CD4-positive, CD25-positive, alpha-beta regulatory T cell (primary cell): ENCODE measurements around the gene DGCR6L. TPM values are rescaled to one million over a fixed set of nuclear protein-coding genes. Genes with fewer than 3 reads are reported as not detected.

Experiments used
- ATAC-seq, 2 donors: fragments of 150-1000 bp; cut with Tn5 transposase; one replicate each; pipeline ENCODE4 v1.10.0; 2021; ENCODE audit warnings: low read depth in 2 of 2, moderate number of reproducible peaks in 2 of 2, moderate library complexity in 1 of 2
- DNase-seq, 3 donors: peaks; one replicate each; pipeline versions ENCODE4 v3.0.0 to v3.0.0-alpha.2; 2012 to 2022; ENCODE audit warnings: mixed read lengths in 1 of 3
- H3K27ac ChIP-seq: one replicate; pipeline ENCODE4 v1.7.0; 2013; ENCODE audit warnings: mild to moderate bottlenecking, low read length; ENCODE audit not compliant: insufficient read depth, poor library complexity, severe bottlenecking
- H3K27me3 ChIP-seq: one replicate; pipeline ENCODE4 v1.7.0; 2013; ENCODE audit warnings: low read length; ENCODE audit not compliant: control insufficient read depth, insufficient read depth
- H3K36me3 ChIP-seq: one replicate; pipeline ENCODE4 v1.7.0; 2013; ENCODE audit warnings: mild to moderate bottlenecking, low read length, moderate library complexity; ENCODE audit not compliant: control insufficient read depth, insufficient read depth
- H3K4me1 ChIP-seq: 2 replicates; pipeline ENCODE4 v1.7.0; 2013; ENCODE audit warnings: mild to moderate bottlenecking, low read length; ENCODE audit not compliant: insufficient read depth, control insufficient read depth, poor library complexity, severe bottlenecking
- H3K4me3 ChIP-seq: one replicate; pipeline ENCODE4 v1.7.0; 2013; ENCODE audit warnings: low read depth, mild to moderate bottlenecking, low read length, moderate library complexity
- H3K9me3 ChIP-seq, 2 experiments: 1 replicate in 1 of 2; 2 replicates in 1 of 2; pipeline ENCODE4 v1.7.0; 2013; ENCODE audit warnings: low read length in 2 of 2, mild to moderate bottlenecking in 1 of 2, moderate library complexity in 1 of 2; ENCODE audit not compliant: control insufficient read depth in 2 of 2
- H3K27ac Mint-ChIP-seq, 3 donors: one replicate each; pipeline ENCODE4 v1.8.0; 2020 to 2022; ENCODE audit warnings: mild to moderate bottlenecking in 3 of 3, mixed read lengths in 3 of 3, moderate library complexity in 2 of 3
- H3K27me3 Mint-ChIP-seq: one replicate; pipeline ENCODE4 v1.8.0; 2022; ENCODE audit warnings: mild to moderate bottlenecking, mixed read lengths
- H3K36me3 Mint-ChIP-seq: one replicate; pipeline ENCODE4 v1.8.0; 2020; ENCODE audit warnings: mixed read lengths
- H3K4me1 Mint-ChIP-seq, 4 donors: one replicate each; pipeline ENCODE4 v1.8.0; 2020 to 2022; ENCODE audit warnings: mixed read lengths in 4 of 4, mild to moderate bottlenecking in 1 of 4
- H3K4me3 Mint-ChIP-seq, 4 donors: one replicate each; pipeline ENCODE4 v1.8.0; 2020 to 2022; ENCODE audit warnings: mild to moderate bottlenecking in 4 of 4, mixed read lengths in 4 of 4, moderate library complexity in 3 of 4
- H3K9me3 Mint-ChIP-seq, 7 donors: one replicate each; pipeline ENCODE4 v1.8.0; 2020 to 2022; ENCODE audit warnings: mixed read lengths in 7 of 7, mild to moderate bottlenecking in 3 of 7, moderate library complexity in 2 of 7
- polyA plus RNA-seq, 4 donors: library from polyadenylated mRNA; unstranded; fragments of 300-500 nt; fragmentation: Illumina TruSeq; gene quantifications; one replicate each; pipeline ENCODE4 v1.2.3, GENCODE V29; 2021
- total RNA-seq: library from RNA; stranded (reverse); gene quantifications from one replicate; pipeline ENCODE4 v1.2.3, GENCODE V29; 2022

Gene DGCR6L
- total and polyA plus RNA-seq, 5 donors from 2014 or later, result 28.7 to 123 (median 111) TPM

DNA sequence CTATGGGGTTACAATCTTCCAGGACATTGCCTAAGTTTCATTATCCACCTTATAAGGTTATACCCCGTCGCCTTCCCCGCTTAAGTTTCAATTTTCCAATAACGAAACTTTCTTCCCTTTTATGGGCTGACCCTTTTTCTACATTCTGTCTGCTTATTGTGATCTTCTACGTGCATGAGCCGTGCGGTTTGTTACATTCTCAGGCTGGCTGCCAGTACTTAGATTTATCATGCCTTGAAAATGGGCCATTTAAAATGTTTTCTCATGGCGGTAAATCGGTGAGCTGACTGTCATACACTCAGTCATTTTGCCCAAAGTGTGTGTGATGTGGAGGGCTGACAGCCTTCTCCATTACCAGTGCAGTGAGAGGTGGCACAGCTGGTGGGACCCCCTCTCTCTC, 23.3 kb downstream of the DGCR6L start:
- peaks cover 14% of the 10 kb centered on the region for H3K4me1 ChIP-seq
- no peak overlapping the region for H3K27ac ChIP-seq
- Mint-ChIP-seq H3K9me3 (peaks cover 0 to 2% (median 0%) of the 10 kb centered on the region in 7 donors), H3K27me3 (peaks cover 19% of the 10 kb centered on the region), H3K27ac (no peak overlapping the region), H3K4me1 (peaks cover 0 to 11% (median 5%) of the 10 kb centered on the region in 4 donors), H3K36me3 (no peaks in the 10 kb centered on the region), H3K4me3 (peak overlapping the region in 2 of 4 donors; percentile 28 to 85)
- no peak overlapping the region for H3K4me3 ChIP-seq
- H3K9me3 ChIP-seq, result no peaks in the 10 kb centered on the region
- ATAC-seq, result no peak
- no peaks in the 10 kb centered on the region for H3K27me3 ChIP-seq
- DNase-seq, result no peak
- H3K36me3 ChIP-seq, result no peaks in the 10 kb centered on the region

DNA sequence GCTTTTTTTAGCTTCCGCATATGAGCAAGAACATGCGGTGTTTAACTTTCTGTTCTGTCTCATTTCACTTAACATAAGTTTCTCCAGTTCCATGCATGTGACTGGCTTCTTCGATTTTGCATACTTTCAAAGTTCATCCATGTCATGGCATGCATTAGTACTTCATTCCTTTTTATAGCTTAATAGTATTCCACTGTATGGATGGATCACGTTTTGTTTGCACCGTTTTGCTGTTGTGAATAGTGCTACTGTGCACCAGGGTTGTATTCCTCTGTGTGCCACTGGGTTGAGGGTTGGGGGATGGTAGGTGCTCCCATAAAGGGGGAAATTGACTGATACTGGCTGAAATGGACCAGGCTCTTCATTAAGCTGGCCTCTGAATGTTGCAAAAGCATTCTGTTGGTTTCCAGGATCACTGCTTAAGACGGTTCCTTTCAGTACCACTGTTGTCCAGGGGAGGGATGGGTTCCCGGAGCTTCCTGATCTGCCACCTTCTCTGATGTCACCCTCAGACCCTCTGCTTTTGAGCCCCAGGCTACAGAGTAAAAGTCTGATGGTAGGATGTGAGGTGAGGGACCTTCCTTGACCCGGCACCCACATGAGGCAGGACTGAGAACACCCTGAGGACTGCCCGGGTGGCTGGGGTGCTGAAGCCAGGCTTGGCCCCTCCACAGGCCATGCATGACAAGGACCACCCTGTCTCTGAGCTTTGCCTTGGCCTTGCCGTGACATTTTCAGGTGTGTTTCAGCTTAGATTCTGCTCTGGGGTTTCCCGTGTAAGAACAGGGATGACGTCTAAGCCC, 24.4 kb downstream of the DGCR6L start:
- DNase-seq (no peak), ATAC-seq (no peak)
- Histone ChIP-seq H3K9me3 (no peaks in the 10 kb centered on the region), H3K36me3 (no peaks in the 10 kb centered on the region), H3K4me3 (no peak overlapping the region), H3K27ac (no peak overlapping the region), H3K27me3 (no peaks in the 10 kb centered on the region), H3K4me1 (peaks cover 14% of the 10 kb centered on the region)
- Mint-ChIP-seq H3K4me1 (peaks cover 0 to 5% (median 2%) of the 10 kb centered on the region in 4 donors), H3K9me3 (no peaks in the 10 kb centered on the region), H3K27me3 (peaks cover 15% of the 10 kb centered on the region), H3K27ac (no peak overlapping the region), H3K36me3 (no peaks in the 10 kb centered on the region), H3K4me3 (peak overlapping the region in 2 of 4 donors; percentile 4 to 62)

DNA sequence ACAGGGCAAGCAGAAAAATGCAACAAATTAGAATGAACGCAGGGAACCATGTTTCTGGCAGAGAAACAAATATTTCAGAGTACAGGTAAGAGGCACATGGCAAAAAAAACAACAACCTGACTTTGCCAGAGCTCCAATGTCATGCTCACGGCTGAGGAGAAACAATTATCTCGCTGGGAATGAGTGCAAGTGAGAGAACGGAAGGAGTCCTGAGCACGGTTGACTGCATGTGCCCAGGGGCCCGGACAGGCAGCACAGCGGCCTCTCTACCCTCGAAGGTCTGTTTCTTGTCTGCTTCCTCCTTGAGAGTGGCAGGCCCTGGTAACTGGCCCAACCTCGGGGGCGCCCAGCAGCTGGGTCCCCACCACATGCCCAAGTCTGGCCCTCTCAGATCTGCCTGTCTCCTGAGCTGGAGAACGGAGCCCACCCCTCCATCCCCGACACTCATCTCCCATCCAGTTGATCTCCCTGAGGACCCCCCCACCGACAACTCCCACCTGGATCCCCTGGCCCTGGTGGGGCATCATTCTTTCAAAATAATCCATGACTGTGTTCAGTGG, 27.1 kb downstream of the DGCR6L start:
- Mint-ChIP-seq H3K4me3 (no peak overlapping the region), H3K27ac (no peak overlapping the region), H3K4me1 (peaks cover 0 to 2% (median 0%) of the 10 kb centered on the region in 4 donors), H3K9me3 (no peaks in the 10 kb centered on the region), H3K36me3 (no peaks in the 10 kb centered on the region), H3K27me3 (peaks cover 15% of the 10 kb centered on the region)
- no peaks in the 10 kb centered on the region for H3K27me3 ChIP-seq
- no peak overlapping the region for H3K4me3 ChIP-seq
- H3K36me3 ChIP-seq, result no peaks in the 10 kb centered on the region
- H3K9me3 ChIP-seq, result no peaks in the 10 kb centered on the region
- DNase-seq (no peak), ATAC-seq (no peak)
- H3K4me1 ChIP-seq, result no peaks in the 10 kb centered on the region
- H3K27ac ChIP-seq, result no peak overlapping the region

DNA sequence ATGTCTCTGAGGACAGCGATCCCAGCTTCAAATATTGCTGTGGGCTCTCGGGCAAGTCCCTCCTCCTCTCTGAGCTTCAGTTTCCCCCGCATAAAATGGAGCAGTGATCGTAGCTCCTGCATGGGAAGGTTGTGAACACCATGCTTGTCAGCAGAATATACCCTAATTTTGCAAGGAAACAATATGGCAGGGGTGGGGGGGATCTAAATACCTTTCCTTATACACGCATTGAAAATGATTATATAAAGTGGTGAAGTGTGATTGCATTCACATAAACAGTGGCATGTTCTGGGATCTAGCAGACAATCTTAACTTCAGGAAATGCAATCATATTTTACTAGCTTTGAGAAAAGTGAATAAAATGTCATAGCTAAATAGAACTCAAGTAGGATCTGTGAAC, 27.8 kb downstream of the DGCR6L start:
- H3K36me3 ChIP-seq, result no peaks in the 10 kb centered on the region
- Mint-ChIP-seq H3K4me3 (no peak overlapping the region), H3K4me1 (no peaks in the 10 kb centered on the region), H3K27ac (no peak overlapping the region), H3K27me3 (peaks cover 9% of the 10 kb centered on the region), H3K9me3 (no peaks in the 10 kb centered on the region), H3K36me3 (no peaks in the 10 kb centered on the region)
- H3K4me1 ChIP-seq, result no peaks in the 10 kb centered on the region
- ATAC-seq (no peak), DNase-seq (no peak)
- no peaks in the 10 kb centered on the region for H3K9me3 ChIP-seq
- no peak overlapping the region for H3K27ac ChIP-seq
- no peak overlapping the region for H3K4me3 ChIP-seq
- H3K27me3 ChIP-seq, result no peaks in the 10 kb centered on the region

- no peaks in the 10 kb centered on the region for H3K9me3 ChIP-seq
- DNase-seq (no peak), ATAC-seq (no peak)
- Mint-ChIP-seq H3K4me1 (no peaks in the 10 kb centered on the region), H3K9me3 (peaks cover 0 to 1% (median 0%) of the 10 kb centered on the region in 7 donors), H3K27me3 (peaks cover 9% of the 10 kb centered on the region), H3K27ac (no peak overlapping the region), H3K36me3 (no peaks in the 10 kb centered on the region), H3K4me3 (no peak overlapping the region)
- H3K4me3 ChIP-seq, result no peak overlapping the region
- no peaks in the 10 kb centered on the region for H3K4me1 ChIP-seq
- no peaks in the 10 kb centered on the region for H3K36me3 ChIP-seq
- no peak overlapping the region for H3K27ac ChIP-seq
- H3K27me3 ChIP-seq, result no peaks in the 10 kb centered on the region
These were observed 28.2 kb downstream of the DGCR6L start for GRCh38 chr22:20291604-20292063.

- H3K9me3 ChIP-seq, result no peaks in the 10 kb centered on the region
- H3K27me3 Mint-ChIP-seq, result peaks cover 9% of the 10 kb centered on the region
- no peak for ATAC-seq
These were observed 28.6 kb downstream of the DGCR6L start for GRCh38 chr22:20291249-20291586.

DNA sequence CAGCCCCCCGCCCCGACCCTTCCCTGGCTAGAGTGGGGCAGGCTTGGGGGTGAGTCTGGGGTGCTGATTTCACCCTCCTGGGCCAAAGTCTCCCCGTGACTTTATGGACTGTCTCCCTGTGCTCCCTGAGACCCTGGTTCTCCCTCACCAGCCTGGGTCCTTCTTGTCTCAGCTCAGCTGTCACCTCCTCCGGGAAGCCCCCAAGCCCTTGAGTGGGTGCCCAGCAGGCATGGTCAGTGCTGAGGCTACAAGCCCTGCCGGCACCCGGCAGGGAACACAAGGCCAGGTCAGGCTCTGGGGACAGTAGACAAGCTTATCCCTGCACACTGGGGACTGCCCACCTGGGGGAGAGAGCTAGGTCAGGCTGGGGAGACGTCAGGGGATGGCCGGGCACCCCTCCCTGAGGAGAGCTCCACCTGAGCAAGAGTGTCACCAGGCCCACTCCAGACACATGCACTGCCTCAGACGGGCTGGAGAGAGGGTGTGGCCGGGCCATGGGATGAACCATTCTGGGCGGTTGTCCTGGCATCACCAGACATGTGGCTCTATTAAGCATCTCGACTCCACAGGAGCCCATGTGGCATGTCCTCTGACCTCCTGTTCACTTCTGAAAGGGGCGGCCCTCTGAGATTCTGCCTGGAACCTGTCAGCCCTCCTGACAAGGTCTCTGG, 29.1 kb downstream of the DGCR6L start:
- H3K4me1 Mint-ChIP-seq, result no peaks in the 10 kb centered on the region
- ATAC-seq (no peak), DNase-seq (no peak)
- Histone ChIP-seq H3K27ac (no peak overlapping the region), H3K27me3 (no peaks in the 10 kb centered on the region), H3K36me3 (no peaks in the 10 kb centered on the region), H3K4me1 (no peaks in the 10 kb centered on the region), H3K4me3 (no peak overlapping the region), H3K9me3 (no peaks in the 10 kb centered on the region)
- peaks cover 0 to 2% (median 0%) of the 10 kb centered on the region in 7 donors for H3K9me3 Mint-ChIP-seq
- no peaks in the 10 kb centered on the region for H3K36me3 Mint-ChIP-seq
- H3K4me3 Mint-ChIP-seq, result no peak overlapping the region
- H3K27me3 Mint-ChIP-seq, result peaks cover 9% of the 10 kb centered on the region
- H3K27ac Mint-ChIP-seq, result no peak overlapping the region

More at GRCh38 chr22:20291249-20291586, 28.6 kb downstream of the DGCR6L start:
- Histone ChIP-seq H3K4me3 (no peak overlapping the region), H3K27ac (no peak overlapping the region), H3K36me3 (no peaks in the 10 kb centered on the region), H3K27me3 (no peaks in the 10 kb centered on the region), H3K4me1 (no peaks in the 10 kb centered on the region)
- H3K9me3 Mint-ChIP-seq, result peaks cover 0 to 2% (median 0%) of the 10 kb centered on the region in 7 donors
- no peaks in the 10 kb centered on the region for H3K36me3 Mint-ChIP-seq
- no peak overlapping the region for H3K4me3 Mint-ChIP-seq
- H3K27ac Mint-ChIP-seq, result no peak overlapping the region
- DNase-seq, result no peak
- H3K4me1 Mint-ChIP-seq, result no peaks in the 10 kb centered on the region
